ENCODE measurements around the gene DDIT4L.

GRCh38 chr4:100168521-100168920, 21.7 kb downstream of the DDIT4L start:
- TF ChIP-seq CTCF (IDR thresholded peaks at IDR 0.05 in 4 of 5, conservative IDR thresholded peaks at IDR 0.05 in 1 of 5) (no peak), POLR2A (IDR thresholded peaks at IDR 0.05) (no peak)
